Stimulated activated CD4-positive, alpha-beta T cell treated with anti-CD3 and anti-CD28 coated beads, Interleukin-1b, Interleukin-23, amount 100 ng/mL, for 48 hours (primary cell): ENCODE measurements around the gene ANKS3.

Experiments used
- DNase-seq: peaks from one replicate; pipeline ENCODE4 v3.0.0-alpha.2; 2020

ANKS3 gene

GRCh38 chr16:4734063-4734729, at the start of gene ANKS3, which contains the start of gene DNAAF8:
TSS of gene ANKS3 (minus strand) at chr16:4734271. CDS start at chr16:4730149, 4,122 bp downstream.
TSS of gene DNAAF8 (plus strand) at chr16:4734537. CDS start at chr16:4736515, 1,978 bp downstream.
- peak; percentile 78 for DNase-seq

DNA sequence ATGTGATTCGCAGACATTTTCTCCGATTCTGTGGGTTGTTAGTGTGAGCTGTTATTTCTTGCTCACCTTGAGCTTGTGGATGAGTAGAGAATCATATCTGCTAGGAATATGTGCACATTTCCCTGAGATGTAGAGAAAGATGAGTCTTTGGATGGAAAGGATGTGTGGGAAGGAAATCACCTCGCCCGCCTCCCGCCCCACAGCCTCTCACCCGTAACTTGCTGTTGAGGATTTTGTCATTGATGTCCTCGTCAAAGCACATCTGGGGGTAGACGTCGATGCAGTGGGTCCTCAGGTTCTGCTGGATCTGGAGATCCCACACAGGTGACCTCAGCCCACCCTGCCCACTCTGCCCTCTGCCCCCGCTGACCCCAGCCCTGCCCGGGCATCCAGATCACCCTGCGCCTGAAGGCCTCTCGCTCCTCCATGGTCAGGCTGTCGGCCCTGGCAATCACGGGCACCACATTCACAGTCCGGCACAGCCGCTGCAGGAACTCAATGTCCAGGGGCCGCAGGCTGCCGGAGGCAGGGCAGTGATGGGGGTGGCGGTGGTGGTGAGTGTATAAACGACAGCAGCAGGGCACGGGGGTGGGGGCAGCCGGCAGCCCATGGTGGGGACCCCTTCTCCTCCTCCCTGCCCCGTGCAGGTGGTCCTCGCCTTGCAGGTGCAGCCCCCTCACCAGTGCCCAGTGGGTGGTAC, 49.3 kb upstream of the ANKS3 start:
- DNase-seq, result no peak

- DNase-seq, result no peak
These were observed 46.2 kb upstream of the ANKS3 start for GRCh38 chr16:4780235-4780634.

DNA sequence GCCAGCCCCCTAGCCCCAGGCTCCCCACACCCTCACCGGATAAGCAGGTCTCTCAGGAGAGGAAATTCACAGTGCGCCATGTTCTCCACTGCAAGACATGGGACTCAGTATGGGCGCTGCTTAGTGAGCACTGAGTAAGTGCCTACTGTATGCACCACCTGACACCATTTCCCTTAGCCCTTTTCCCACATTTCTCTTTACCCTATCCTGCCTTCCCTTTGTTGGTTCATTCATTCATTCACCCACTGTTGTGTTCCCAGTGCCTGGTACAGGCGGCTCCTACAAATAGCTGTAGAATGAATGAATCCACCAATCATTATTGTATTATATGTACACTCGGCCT, 44.0 kb upstream of the ANKS3 start:
- no peak for DNase-seq

GRCh38 chr16:4777339-4778049, 43.4 kb upstream of the ANKS3 start:
- DNase-seq, result no peak

- DNase-seq, result no peak
These were observed 42.2 kb upstream of the ANKS3 start for GRCh38 chr16:4776141-4776705.

DNA sequence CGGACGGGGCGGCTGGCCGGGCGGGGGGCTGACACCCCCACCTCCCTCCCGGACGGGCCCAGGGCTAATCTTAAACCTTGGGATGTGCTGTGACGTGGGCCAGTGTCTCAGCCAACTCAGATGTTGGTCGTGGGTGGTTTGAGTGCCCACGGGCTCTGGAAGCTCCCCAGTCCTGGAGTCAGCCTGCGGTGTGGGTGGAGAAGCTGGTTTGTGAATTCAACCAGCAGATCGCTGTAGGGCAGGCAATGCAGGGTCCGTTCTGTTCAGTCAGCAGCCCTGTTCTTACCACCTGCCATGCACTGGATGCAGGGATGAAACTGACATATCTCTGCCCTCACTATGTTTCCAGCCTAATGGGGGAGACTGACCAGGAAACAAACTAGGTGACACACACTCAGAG, 40.9 kb upstream of the ANKS3 start:
- no peak for DNase-seq

GRCh38 chr16:4772351-4772750, 38.3 kb upstream of the ANKS3 start:
- no peak for DNase-seq

DNA sequence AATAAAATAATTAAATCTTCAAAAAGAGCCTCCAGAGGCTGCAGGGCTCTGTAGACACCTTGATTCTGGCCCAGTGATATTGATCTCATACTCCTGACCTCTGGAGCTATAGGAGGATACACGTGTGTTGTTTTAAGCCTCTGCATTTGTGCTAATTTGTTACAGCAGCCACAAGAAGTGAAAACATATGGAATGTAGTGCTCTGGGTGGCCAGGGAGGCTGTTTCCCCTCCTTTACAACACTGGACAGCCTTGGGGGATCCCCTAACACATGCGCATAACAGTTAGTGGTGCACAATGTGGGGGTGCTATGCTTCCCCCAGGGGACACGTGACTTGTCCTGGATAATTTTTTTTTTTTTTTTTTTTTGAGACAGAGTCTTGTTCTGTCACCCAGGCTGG, 37.6 kb upstream of the ANKS3 start:
- no peak for DNase-seq

DNA sequence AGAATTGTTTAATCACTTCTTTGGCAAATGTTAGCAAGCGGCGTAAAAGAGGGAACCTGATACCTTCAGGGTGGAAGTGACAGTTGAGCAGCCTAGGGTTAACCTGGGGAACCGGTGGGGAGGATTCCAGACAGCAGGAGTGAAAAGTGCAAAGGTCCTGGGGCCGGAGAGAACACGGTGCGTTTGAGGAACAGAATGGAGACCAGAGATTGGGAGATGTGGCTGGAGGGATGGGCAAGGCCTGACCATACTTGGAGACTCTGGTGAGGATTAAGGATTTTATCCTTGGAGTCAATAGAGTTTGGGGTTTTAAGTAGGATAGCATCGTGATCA, 35.2 kb upstream of the ANKS3 start:
- DNase-seq, result no peak

DNA sequence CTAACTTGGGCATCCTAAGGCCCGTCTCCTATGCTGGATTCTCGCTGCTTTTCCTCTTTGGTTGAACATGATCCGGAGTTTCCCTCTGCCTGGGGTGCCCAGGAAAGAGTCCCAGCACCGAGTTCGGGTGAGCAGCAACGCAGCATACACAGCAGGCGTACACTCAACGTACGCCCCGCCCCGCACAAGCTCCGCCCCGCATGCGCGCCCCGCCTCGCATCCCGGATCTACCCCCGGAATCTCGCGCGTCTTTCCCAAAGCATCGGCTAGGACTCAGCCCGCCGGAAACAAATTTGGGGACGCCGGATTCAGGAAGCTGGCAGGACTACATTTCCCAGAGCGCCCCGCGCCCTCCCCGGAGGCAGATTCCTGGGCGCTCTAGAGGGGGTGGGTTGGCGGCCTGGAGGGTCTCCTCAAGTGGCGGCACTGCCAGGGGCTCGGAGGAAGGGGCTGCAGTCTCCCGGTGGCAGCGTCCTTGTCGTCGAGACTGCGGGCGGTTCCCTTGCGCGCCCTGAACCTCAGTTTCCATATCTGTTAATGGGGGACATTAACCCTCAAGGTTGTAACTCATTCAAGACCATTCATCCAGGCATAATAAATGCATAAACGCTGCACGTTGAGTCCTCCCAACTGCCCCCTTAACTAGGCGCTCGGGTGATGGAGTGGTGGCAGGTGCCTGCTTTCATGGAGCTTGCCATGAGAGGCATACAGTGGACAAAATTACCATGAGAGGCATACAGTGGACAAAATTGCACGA, 34.7 kb upstream of the ANKS3 start:
- peak; percentile 92 for DNase-seq

GRCh38 chr16:4767872-4768548, 33.9 kb upstream of the ANKS3 start:
- no peak for DNase-seq

- peak; percentile 97 for DNase-seq
These were observed 33.0 kb upstream of the ANKS3 start, which contains the start of gene ZNF500 for GRCh38 chr16:4766875-4767628. TSS of gene ZNF500 (minus strand) at chr16:4767162. CDS start at chr16:4765978, 1,184 bp downstream.

DNA sequence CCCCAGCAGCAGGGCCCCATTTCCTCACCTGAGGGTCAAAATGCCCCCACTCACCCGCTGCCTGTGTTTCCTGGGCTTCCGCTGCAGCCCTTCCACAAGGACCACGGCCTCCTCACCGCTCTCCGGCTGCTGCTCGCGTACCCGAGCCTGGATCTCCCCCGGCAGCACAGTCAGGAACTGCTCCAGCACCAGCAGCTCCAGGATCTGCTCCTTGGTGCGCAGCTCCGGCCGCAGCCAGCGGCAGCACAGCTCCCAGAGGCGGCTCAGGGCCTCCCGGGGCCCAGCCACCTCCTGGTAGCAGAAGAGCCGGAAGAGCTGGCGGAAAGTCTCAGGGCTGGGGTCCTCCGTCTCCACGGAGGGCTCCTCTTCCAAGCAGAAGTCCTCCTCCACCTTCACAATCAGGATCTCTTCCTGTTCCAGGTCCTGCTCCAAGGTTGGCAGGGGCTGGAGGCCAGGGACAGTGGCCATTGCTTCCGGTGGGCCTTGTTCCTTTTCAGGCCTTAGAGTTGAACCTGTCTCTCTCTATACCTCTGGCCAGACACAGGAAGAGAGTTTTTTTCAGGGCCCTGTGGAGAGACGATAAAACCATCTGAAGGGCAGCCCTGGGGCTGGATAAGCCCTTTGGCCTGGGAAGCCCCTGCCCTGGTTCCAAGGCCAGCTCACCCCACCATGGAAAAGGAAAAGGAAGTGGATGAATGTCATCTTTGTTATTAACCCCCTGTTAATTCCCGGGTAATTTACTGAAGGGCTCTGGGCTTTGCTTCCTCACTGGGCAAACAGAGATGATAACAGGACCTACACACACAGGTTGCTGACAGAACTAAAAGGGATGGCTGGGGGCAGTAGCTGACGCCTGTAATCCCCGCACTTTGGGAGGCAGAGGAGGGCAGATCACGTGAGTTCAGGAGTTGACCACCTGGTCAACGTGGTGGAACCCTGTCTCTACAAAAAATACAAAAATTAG, 31.7 kb upstream of the ANKS3 start:
- DNase-seq, result no peak

- no peak for DNase-seq
These were observed 29.7 kb upstream of the ANKS3 start for GRCh38 chr16:4763791-4764190.

- DNase-seq, result no peak
These were observed 28.1 kb upstream of the ANKS3 start for GRCh38 chr16:4762205-4762604.

- no peak for DNase-seq
These were observed 26.3 kb upstream of the ANKS3 start for GRCh38 chr16:4760221-4760910.

DNA sequence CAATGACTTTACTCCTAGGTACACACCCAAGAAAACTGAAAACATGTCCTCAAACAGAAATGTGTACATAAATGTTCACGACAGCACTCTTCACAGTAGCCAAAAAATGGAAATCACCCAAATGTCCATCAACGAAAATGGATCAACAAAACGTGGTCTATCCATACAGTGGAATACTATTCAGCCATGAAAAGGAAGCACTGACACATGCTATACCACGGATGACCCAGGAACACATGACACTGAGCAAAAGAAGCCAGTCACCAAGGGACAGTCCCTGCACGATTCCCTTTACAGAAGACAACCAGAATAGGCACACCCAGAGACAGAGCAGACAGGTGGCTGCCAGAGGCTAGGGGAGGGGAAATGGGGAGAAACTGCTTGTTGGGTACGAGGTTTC, 21.6 kb upstream of the ANKS3 start:
- no peak for DNase-seq

DNA sequence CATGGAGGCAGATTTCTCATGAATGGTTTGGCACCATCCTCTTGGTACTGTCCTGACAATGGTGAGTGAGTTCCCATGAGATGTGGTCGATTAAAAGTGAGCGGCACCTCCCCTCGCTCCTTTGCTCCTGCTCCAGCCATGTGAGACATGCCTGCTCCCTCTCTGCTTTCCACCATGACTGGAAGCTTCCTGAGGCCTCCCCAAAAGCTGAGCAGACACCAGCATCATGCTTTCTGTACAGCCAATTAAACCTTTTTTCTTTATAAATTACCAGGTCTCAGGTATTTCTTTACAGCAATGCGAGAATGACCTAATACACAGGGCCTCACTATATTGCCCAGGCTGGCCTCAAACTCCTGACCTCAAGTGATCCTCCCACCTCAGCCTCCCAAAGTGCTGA, 20.8 kb upstream of the ANKS3 start:
- no peak for DNase-seq

GRCh38 chr16:4753227-4753626, 19.2 kb upstream of the ANKS3 start:
- no peak for DNase-seq
